GM23338 (cell line): Measurements from ENCODE around the gene SNX8. TPM values are rescaled to one million over a fixed set of nuclear protein-coding genes. Genes with fewer than 3 reads are reported as not detected.

ENCODE experiments used
- ATAC-seq: fragments of 200-7000 bp; cut with Tn5 transposase; 3 replicates; pipeline ENCODE4 v1.9.1; 2020
- DNase-seq: peaks from one replicate; pipeline ENCODE4 v3.0.0-alpha.2; 2015; ENCODE audit warnings: low spot score
- H2AFZ ChIP-seq: fragments of 200-600 bp; sonication (generic); 2 replicates; pipeline ENCODE4 v1.8.0; 2016; ENCODE audit warnings: antibody characterized with exemption, mild to moderate bottlenecking, moderate library complexity
- H3F3A ChIP-seq: fragments of 200-600 bp; sonication (generic); replicated peaks from 2 replicates; pipeline ENCODE4 v1.8.0; 2017; ENCODE audit warnings: antibody characterized with exemption, mixed run types, low read depth
- H3K27ac ChIP-seq: fragments of 200-600 bp; sonication (generic); 2 replicates; pipeline ENCODE4 v1.6.1; 2016; ENCODE audit warnings: low read depth
- H3K27me3 ChIP-seq: fragments of 200-600 bp; sonication (generic); 2 replicates; pipeline ENCODE4 v1.8.0; 2016; ENCODE audit warnings: mild to moderate bottlenecking, mixed run types, moderate library complexity; ENCODE audit not compliant: insufficient read depth
- H3K36me3 ChIP-seq: fragments of 200-600 bp; sonication (generic); 2 replicates; pipeline ENCODE4 v1.8.0; 2016; ENCODE audit warnings: mild to moderate bottlenecking; ENCODE audit not compliant: insufficient read depth
- H3K4me1 ChIP-seq: fragments of 200-600 bp; sonication (generic); 2 replicates; pipeline ENCODE4 v1.8.0; 2016; ENCODE audit warnings: mild to moderate bottlenecking, moderate library complexity; ENCODE audit not compliant: insufficient read depth
- H3K4me2 ChIP-seq: fragments of 200-600 bp; sonication (generic); 2 replicates; pipeline ENCODE4 v1.7.1; 2017; ENCODE audit warnings: mixed run types
- H3K4me3 ChIP-seq: fragments of 200-600 bp; sonication (generic); 2 replicates; pipeline ENCODE4 v1.6.1; 2016; ENCODE audit warnings: mixed run types
- H3K79me2 ChIP-seq: fragments of 200-600 bp; sonication (generic); replicated peaks from 2 replicates; pipeline ENCODE4 v1.8.0; 2017; ENCODE audit warnings: mild to moderate bottlenecking; ENCODE audit not compliant: insufficient read depth
- H3K9me2 ChIP-seq: fragments of 200-600 bp; sonication (generic); 2 replicates; pipeline ENCODE4 v1.8.0; 2017; ENCODE audit not compliant: insufficient read depth
- H4K20me1 ChIP-seq: fragments of 200-600 bp; sonication (generic); replicated peaks from 2 replicates; pipeline ENCODE4 v1.8.0; 2017; ENCODE audit warnings: mild to moderate bottlenecking; ENCODE audit not compliant: insufficient read depth
- H3K27ac Mint-ChIP-seq: 2 replicates; pipeline ENCODE4 v1.8.0; 2020; ENCODE audit warnings: inconsistent platforms, mild to moderate bottlenecking, moderate library complexity, mixed read lengths
- H3K27me3 Mint-ChIP-seq: 3 replicates; pipeline ENCODE4 v1.8.0; 2022; ENCODE audit warnings: low read depth, mild to moderate bottlenecking, moderate library complexity, mixed read lengths, inconsistent platforms; ENCODE audit not compliant: insufficient read depth, poor library complexity
- H3K36me3 Mint-ChIP-seq: 3 replicates; pipeline ENCODE4 v1.8.0; 2021; ENCODE audit warnings: low read depth, mild to moderate bottlenecking, inconsistent platforms, moderate library complexity, mixed read lengths
- H3K4me1 Mint-ChIP-seq: 3 replicates; pipeline ENCODE4 v1.8.0; 2020; ENCODE audit warnings: mild to moderate bottlenecking, inconsistent platforms, mixed read lengths
- H3K4me3 Mint-ChIP-seq: 3 replicates; pipeline ENCODE4 v1.8.0; 2021; ENCODE audit warnings: moderate library complexity, mild to moderate bottlenecking, inconsistent platforms, mixed read lengths
- H3K9me3 Mint-ChIP-seq: 3 replicates; pipeline ENCODE4 v1.8.0; 2020; ENCODE audit warnings: moderate library complexity, mild to moderate bottlenecking, inconsistent platforms, mixed read lengths
- CREB1 ChIP-seq: fragments of 250-450 bp; sonication (Bioruptor Pico); IDR thresholded peaks from 2 replicates; pipeline ENCODE4 v1.5.0; 2020; ENCODE audit warnings: low read depth, mild to moderate bottlenecking, moderate library complexity
- EZH2phosphoT487 ChIP-seq: fragments of 200-600 bp; sonication (generic); IDR thresholded peaks from one replicate; pipeline ENCODE4 v1.8.1; 2018; ENCODE audit warnings: antibody characterized with exemption; ENCODE audit not compliant: unreplicated experiment
- JUNB ChIP-seq: IDR thresholded peaks from one replicate; pipeline ENCODE4 v1.6.1; 2016; ENCODE audit warnings: antibody characterized with exemption; ENCODE audit not compliant: unreplicated experiment
- NANOG ChIP-seq: IDR thresholded peaks from 2 replicates; pipeline ENCODE4 v1.6.1; 2016; ENCODE audit warnings: antibody characterized with exemption, borderline replicate concordance
- POLR2AphosphoS5 ChIP-seq: IDR thresholded peaks from 2 replicates; pipeline ENCODE4 v1.6.1; 2016; ENCODE audit warnings: antibody characterized with exemption, low read depth
- REST ChIP-seq: IDR thresholded peaks from one replicate; pipeline ENCODE4 v1.6.1; 2018; ENCODE audit warnings: antibody characterized with exemption; ENCODE audit not compliant: unreplicated experiment
- STAT1 ChIP-seq: IDR thresholded peaks from one replicate; pipeline ENCODE4 v1.6.1; 2016; ENCODE audit warnings: antibody characterized with exemption; ENCODE audit not compliant: unreplicated experiment
- ZNF462 ChIP-seq: fragments of 250-450 bp; sonication (Bioruptor Pico); IDR thresholded peaks from 2 replicates; pipeline ENCODE4 v1.5.0; 2020; ENCODE audit warnings: mild to moderate bottlenecking, moderate library complexity
- polyA plus RNA-seq: library from polyadenylated mRNA; unstranded; fragments of >200 nt; fragmentation: Nextera tagmentation; extraction: Ambion mirVana; gene quantifications from 2 replicates; pipeline ENCODE4 v1.2.1, GENCODE V29; 2016
- total RNA-seq: library from RNA; depleted of rRNA; stranded (reverse); fragments of >200 nt; shearing (Covaris generic); gene quantifications from 2 replicates; pipeline ENCODE4 v1.2.3, GENCODE V29; 2014

SNX8 gene
- total and polyA plus RNA-seq, 2 experiments from 2014 or later = 44.3 to 50.9 TPM

GRCh38 chr7:2249744-2250323 lies 64.4 kb downstream of the SNX8 start (continued):
- TF ChIP-seq ZNF462 = no peak
- no peak for TF ChIP-seq REST
- no peak for TF ChIP-seq EZH2phosphoT487

GRCh38 chr7:2248984-2249694 lies 65.1 kb downstream of the SNX8 start:
- Histone ChIP-seq H3K27ac (0 out of 2 replicates have a peak overlapping the region, but pooled peaks have one; percentile 30), H2AFZ (no peak overlapping the region)
- ATAC-seq = peak; percentile 5; the same call in 1 of the 3 replicates
- TF ChIP-seq EZH2phosphoT487 = no peak
- TF ChIP-seq NANOG = no peak
- TF ChIP-seq REST = no peak
- TF ChIP-seq CREB1 (CRISPR knock-in tag) = no peak
- TF ChIP-seq POLR2AphosphoS5 = no peak
- no peak for TF ChIP-seq STAT1
- TF ChIP-seq JUNB = no peak

More at GRCh38 chr7:2248984-2249694, 65.1 kb downstream of the SNX8 start:
- Histone ChIP-seq H3K79me2 (peaks cover under 1% of the 10 kb centered on the region; the same call in 1 of the 2 replicates), H3K4me1 (no peaks in the 10 kb centered on the region), H3K4me3 (no peak overlapping the region), H3K36me3 (no peaks in the 10 kb centered on the region; the same call in 1 of the 2 replicates), H3K27me3 (no peaks in the 10 kb centered on the region), H3K4me2 (no peak overlapping the region), H3F3A (no peaks in the 10 kb centered on the region), H4K20me1 (no peaks in the 10 kb centered on the region; the same call in 1 of the 2 replicates), H3K9me2 (no peaks in the 10 kb centered on the region)
- Mint-ChIP-seq H3K27me3 (peaks cover 14% of the 10 kb centered on the region), H3K36me3 (peaks cover 21% of the 10 kb centered on the region), H3K4me3 (no peak overlapping the region), H3K27ac (no peak overlapping the region), H3K9me3 (no peaks in the 10 kb centered on the region), H3K4me1 (peaks cover 3% of the 10 kb centered on the region; the same call in 2 of the 3 replicates)
- peak; percentile 52 for DNase-seq
